HG03457 (cell line): ENCODE results near the gene EMILIN2.
A peak's percentile ranks its signal among the peaks of the same experiment; 100 is the strongest.

Experiments used
- ATAC-seq: cut with Tn5 transposase; IDR thresholded peaks from one replicate; pipeline ENCODE4 v1.9.1; 2021; ENCODE audit warnings: moderate number of reproducible peaks; ENCODE audit not compliant: unreplicated experiment

The EMILIN2 gene

GRCh38 chr18:2948038-2948437 lies 101.2 kb downstream of the EMILIN2 start:
- no peak for ATAC-seq

GRCh38 chr18:2952605-2953004 lies 105.8 kb downstream of the EMILIN2 start:
- no peak for ATAC-seq

GRCh38 chr18:2953935-2954653 lies 107.3 kb downstream of the EMILIN2 start:
- ATAC-seq, result no peak

- no peak for ATAC-seq
These were observed 108.3 kb downstream of the EMILIN2 start for GRCh38 chr18:2954869-2955645.

GRCh38 chr18:2956056-2956455 lies 109.2 kb downstream of the EMILIN2 start:
- no peak for ATAC-seq

- ATAC-seq, result peak; percentile 47
These were observed 112.1 kb downstream of the EMILIN2 start for GRCh38 chr18:2958819-2959298.

- no peak for ATAC-seq
These were observed 112.5 kb downstream of the EMILIN2 start for GRCh38 chr18:2959341-2959740.

- ATAC-seq, result no peak
These were observed 114.3 kb downstream of the EMILIN2 start for GRCh38 chr18:2960983-2961696.

GRCh38 chr18:2961821-2962220 lies 115.0 kb downstream of the EMILIN2 start:
- no peak for ATAC-seq

- no peak for ATAC-seq
These were observed 116.2 kb downstream of the EMILIN2 start for GRCh38 chr18:2963048-2963447.

- no peak for ATAC-seq
These were observed 117.7 kb downstream of the EMILIN2 start for GRCh38 chr18:2964361-2965010.
